Glomerular endothelial cell (primary cell): Measurements from ENCODE around the gene HS1BP3. TPM values are rescaled to one million over a fixed set of nuclear protein-coding genes. Genes with fewer than 3 reads are reported as not detected.

Experiments used
- DNase-seq: peaks from one replicate; pipeline ENCODE4 v3.0.0-alpha.2; 2011; ENCODE audit warnings: low read depth, low spot score; ENCODE audit errors: extremely low read depth
- total RNA-seq: library from RNA; depleted of rRNA; stranded (reverse); fragments of >200 nt; gene quantifications from 2 replicates; pipeline ENCODE4 v1.2.3, GENCODE V29; 2015

HS1BP3 gene
- total RNA-seq, 1 donor from 2014 or later = 52.3 TPM

DNA sequence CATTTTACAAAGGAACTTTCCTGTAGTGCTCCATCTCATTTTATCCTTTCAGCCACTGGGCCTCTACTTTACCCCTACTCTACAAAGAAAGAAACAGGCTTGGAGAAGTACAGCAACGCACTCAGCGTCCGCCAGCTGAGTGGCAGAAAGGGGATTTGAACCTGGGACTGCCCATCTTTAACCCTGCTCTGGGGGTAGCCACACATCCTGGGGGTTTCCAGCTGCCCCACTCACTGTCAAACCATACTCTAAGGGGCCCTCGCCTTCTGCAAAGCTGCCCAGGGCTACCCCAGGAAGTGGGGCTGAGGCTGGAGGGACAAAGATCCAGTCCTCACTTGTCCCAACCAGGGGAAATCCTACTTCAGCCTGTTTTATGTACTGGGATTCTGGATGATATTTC is 17.9 kb downstream of the HS1BP3 start:
- DNase-seq = no peak

- DNase-seq = no peak
These were observed 18.4 kb downstream of the HS1BP3 start for GRCh38 chr2:20632446-20632990.

DNA sequence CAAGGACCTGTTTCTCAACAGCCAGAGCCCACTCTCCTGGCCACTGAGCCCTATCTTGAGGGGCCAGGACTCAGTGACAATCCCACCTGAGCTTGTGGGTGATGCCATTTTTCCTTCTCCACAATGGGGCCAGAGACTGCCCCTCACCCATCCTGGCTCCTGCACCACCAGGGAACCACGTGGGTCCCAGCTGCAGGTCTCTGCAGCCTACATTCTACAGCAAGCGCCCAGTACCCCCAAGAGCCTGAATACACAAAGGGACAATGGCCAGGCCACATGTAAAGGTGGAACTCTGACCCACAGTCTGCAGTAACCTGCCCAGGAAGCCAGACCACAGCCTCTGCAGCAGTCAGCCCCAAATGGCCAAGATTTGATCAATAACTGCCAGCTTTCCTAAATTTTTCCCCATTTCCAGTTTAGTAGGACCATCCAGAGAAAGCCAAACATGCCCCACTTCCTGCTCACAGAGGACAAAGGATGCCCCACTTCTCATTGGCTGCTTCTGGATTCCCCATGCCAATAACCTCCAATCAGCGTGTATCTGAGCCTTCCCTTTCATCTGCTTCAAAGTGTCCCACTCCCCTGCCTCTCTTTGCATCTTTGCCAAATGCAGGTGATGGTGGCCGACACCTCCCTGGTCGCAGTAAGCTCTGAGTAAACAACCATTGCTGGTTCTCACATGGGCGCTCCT is 19.1 kb downstream of the HS1BP3 start:
- no peak for DNase-seq

DNA sequence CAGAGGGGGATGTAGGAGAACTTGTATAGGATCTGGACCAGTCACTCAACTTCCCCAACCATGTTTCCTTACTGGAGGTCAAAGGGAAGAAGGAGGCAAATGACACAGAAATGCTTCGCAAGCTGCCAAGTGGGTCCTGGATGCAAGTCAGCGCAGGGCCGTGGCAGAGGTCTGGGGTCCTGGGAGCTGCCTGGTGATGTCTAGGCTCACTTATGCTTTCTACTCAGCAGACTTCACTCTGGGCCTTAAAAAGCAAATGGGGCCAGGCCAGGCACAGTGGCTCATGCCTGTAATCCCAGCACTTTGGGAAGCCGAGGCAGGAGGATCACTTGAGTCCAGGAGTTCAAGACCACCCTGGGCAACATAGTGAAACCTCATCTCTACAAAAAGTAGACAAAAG is 19.9 kb downstream of the HS1BP3 start:
- DNase-seq = no peak

DNA sequence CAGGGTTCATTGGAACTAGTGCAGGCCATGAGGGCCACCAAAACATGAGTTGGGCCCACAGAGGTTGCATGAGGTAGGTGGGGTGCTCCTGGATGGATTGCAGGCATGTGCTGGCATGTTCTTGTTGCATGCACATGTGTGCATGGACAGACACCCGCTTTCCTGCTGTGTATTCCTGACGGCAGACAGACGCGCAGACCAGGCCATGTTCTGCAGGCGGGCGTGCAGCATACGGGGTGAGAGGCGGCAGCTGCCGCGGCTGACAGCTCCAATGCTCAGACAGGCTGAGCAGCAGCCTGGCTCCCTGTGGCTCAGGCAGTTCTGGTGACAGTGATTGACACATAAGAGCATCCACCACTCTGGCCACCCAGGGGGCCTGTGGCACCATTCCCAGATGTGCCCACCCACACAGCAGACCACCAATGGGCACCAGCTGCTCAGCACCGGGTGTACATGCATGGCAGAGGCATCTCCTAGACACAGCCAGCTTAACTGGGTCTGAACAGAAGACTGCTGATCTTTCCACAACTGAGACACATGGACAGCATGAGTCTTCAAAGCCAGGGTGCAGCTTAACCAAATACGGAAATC is 21.2 kb downstream of the HS1BP3 start:
- no peak for DNase-seq

DNA sequence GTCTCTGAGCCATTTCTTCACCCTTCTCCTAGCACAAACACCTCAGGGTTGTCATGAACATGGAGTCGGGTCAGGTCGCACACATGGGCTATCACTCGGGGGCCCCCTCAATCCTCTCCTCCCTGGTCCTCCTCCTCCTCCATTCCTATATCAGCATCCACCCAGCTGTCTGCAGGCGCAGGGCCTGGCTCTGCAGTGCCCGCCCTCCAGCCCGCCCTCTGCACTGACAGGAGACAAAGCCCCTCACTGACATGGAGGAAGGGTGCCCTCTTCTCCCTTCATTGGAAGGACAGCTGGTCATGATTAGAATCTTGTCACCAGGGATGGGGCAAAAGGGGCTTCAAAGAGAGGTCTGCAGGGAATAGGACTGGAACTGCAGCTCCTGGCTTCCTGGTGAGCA is 21.7 kb downstream of the HS1BP3 start:
- no peak for DNase-seq

GRCh38 chr2:20627712-20628380 is 23.1 kb downstream of the HS1BP3 start:
- no peak for DNase-seq

- no peak for DNase-seq
These were observed 24.0 kb downstream of the HS1BP3 start for GRCh38 chr2:20626698-20627513.

DNA sequence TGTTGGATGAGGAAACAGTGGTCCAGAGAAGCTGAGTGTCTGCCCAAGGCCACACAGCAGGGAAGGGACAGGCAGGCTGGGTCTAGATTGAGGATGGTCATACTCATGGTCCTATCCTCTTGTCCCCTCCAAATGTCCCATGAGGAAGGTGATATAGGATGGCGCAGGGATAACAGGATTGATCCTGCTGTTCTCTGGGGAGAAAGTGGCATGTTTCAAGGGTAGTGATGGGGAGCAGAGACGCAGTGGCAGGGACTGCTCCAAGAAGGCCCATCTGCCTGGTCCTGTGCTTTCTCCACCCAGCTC is 24.6 kb downstream of the HS1BP3 start:
- DNase-seq = no peak

DNA sequence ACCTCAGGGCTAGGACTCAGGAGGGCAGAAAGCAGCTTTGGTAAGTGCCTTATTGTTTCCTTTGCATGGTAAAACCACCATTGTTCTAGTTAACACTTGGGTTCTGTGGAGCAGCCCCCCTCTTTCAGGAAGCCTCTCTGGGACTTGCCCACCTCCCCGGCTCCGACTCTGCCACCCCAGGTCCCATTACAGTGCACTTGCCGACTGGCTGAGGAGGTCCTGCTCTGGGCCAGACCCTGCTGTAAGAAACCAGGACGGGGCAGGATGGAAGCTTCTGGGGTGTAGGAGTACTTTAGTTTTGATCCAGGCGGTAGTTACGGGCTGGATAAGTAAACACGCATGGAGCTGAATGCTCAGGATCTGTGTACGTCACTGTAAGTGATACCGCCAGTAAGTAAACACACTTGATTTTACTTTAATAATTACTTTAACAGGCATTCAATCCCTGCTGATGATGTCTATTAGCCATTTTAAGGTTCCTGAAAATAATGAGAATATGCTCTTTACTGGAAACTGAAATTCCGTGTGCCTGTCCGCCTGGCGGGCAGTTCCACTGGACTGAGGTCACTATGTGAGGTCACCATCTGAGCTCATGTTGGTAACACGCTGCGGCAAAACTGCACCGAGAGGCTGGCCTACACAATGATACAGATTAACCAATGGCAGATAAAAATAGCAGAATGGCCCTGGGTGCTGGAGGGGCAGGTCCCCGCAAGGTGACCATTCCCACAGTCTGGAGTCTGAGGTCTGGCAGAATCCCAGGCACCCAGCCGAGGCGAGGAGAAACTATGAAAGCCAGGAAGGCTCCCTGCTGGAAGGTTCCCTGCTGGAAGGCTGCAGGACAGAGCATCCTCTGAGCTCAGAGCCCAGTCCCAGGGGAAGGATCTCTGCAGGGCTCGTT is 25.2 kb downstream of the HS1BP3 start:
- DNase-seq = no peak

DNA sequence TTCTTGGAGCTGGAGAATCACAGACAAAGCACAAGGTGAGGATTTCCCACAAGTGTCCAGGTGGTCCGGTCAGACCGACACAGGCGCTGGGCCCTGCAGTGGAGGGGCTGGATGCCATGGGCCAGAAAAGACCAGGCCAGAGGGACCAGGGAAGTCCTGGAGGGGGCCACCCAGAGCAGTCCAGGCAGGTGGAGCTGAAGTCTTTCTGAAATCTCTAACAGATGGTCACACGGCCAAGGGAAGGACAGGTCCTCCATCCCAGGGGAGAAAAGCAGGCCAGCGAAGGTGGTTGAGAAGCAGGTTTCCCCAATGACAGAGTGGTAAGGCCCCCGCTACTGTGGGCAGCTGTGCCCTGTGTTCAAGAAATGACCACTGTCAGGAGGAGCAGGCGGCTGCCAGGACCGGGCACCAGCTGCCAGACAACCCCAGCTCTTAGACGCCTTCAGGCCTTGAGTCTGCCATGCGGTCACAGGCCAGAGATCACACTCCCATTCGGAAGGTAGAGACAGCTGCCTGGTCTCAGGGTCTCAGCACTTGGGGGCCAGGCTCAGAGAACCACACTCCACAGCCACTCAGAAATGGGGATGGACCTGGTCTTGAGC is 25.9 kb downstream of the HS1BP3 start:
- no peak for DNase-seq

DNA sequence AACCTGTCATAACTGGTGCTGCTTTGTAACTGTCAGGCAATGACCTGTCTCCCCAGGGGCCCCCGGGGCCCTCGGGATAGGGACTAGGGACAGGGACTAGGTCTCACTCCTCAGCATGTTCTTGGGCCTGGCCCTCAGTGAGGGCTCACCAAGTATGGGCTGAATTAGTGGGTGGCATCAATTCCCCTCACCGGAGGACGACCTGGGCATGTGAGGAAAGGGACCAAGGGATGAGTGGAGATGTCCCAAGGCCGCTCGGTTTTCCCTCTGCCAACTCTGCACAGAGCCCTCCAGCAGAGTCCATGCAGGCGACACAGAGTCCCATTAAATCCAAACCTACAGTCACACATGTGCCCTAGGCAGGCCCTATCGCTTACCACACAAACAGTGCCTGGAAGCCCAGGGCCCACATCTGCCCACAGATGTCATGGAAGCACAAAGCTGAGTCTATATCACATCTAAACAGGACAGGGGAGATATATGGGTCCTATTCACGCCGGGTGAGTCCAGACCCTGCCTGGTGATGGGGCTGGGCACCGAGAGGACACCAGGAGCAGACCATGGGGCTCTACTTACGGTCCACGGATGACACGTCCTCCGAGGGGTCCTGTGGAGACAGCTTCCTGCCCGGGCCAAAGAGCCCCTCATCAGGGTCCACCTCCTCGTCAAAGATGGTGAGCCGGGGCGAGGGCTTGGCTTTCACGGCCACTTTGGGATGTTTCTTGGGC is 26.6 kb downstream of the HS1BP3 start:
- DNase-seq = no peak

GRCh38 chr2:20623741-20624155 is 27.1 kb downstream of the HS1BP3 start:
- DNase-seq = no peak

GRCh38 chr2:20623241-20623640 is 27.7 kb downstream of the HS1BP3 start:
- no peak for DNase-seq

DNA sequence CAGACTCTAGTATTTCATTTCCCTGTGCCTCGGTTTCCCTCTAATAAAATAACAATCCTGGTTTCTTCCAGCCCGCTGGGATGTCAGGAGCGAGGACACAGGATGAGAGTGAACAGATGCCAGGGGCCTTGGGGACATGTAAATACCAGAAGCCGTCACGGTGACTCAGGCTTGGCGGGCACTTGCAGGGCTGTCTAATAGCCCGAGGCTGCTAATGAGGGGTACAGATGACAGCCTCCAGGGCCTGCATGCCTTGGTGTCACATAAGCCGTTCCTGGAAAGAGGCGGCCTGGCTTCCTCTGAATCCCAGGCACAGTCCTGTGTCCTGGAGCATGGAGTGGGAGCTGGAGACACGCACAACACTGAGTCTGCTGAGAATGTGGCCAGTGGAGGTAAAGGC is 28.2 kb downstream of the HS1BP3 start:
- no peak for DNase-seq

- no peak for DNase-seq
These were observed 28.6 kb downstream of the HS1BP3 start for GRCh38 chr2:20622296-20622686.

GRCh38 chr2:20621366-20622295 is 29.3 kb downstream of the HS1BP3 start:
- DNase-seq = no peak

GRCh38 chr2:20620696-20621365 is 30.1 kb downstream of the HS1BP3 start:
- DNase-seq = no peak
